Erythroblast (primary cell): ENCODE measurements around the gene ZNF335.

Source experiments
- GATA1 ChIP-seq: IDR thresholded peaks from 2 replicates; pipeline ENCODE4 v1.6.1; 2011; ENCODE audit warnings: low read depth, mild to moderate bottlenecking, control low read depth, low read length, moderate library complexity
- POLR2A ChIP-seq: IDR thresholded peaks from 2 replicates; pipeline ENCODE4 v1.6.1; 2011; ENCODE audit warnings: mild to moderate bottlenecking, low read length

GRCh38 chr20:45994761-45995493 is 22.9 kb upstream of the ZNF335 start:
- TF ChIP-seq POLR2A = no peak
- TF ChIP-seq GATA1 = no peak
